HEK293 (cell line): ENCODE results near the gene CDH2.

Experiments
- CTCF ChIA-PET: fragments of 350-600 bp; formaldehyde crosslinking; extraction: SDS; loops from one replicate; lab custom pipeline; 2021; ENCODE audit warnings: antibody characterized with exemption; lab: Yijun Ruan, JAX
- POLR2A ChIA-PET: fragments of 300-600 bp; formaldehyde crosslinking; extraction: SDS; loops from one replicate; lab custom pipeline; 2020; ENCODE audit warnings: antibody characterized with exemption, inconsistent platforms; lab: Yijun Ruan, JAX
- H3K27ac ChIP-seq: fragments of 200-500 bp; sonication (Bioruptor generic); 2 replicates; pipeline ENCODE4 v1.5.1; 2014; ENCODE audit warnings: low read depth, low read length, control low read depth, inconsistent platforms; ENCODE audit errors: extremely low read depth
- H3K36me3 ChIP-seq, 2 experiments: fragments of 200-500 bp in 1 of 2; sonication (Bioruptor generic) in 1 of 2; 1 replicate in 1 of 2; 2 replicates in 1 of 2; pipeline ENCODE4 v1.5.1; 2014 to 2017; ENCODE audit warnings: inconsistent platforms in 2 of 2, low read length in 2 of 2; ENCODE audit not compliant: control insufficient read depth in 2 of 2, insufficient read depth in 1 of 2
- H3K4me1 ChIP-seq: fragments of 200-500 bp; sonication (Bioruptor generic); 2 replicates; pipeline ENCODE4 v1.5.1; 2014; ENCODE audit warnings: mild to moderate bottlenecking, low read length, inconsistent platforms; ENCODE audit not compliant: control insufficient read depth, insufficient read depth
- H3K4me3 ChIP-seq: 2 replicates; pipeline ENCODE4 v1.5.1; 2011; ENCODE audit warnings: low read depth, mild to moderate bottlenecking, control low read depth, low read length, moderate library complexity
- H3K9me3 ChIP-seq: fragments of 200-500 bp; sonication (Bioruptor generic); 2 replicates; pipeline ENCODE4 v1.5.1; 2014; ENCODE audit warnings: low read depth, low read length, inconsistent platforms; ENCODE audit not compliant: control insufficient read depth, insufficient read depth
- KLF10 ChIP-seq: fragments of 450-650 bp; IDR thresholded peaks from 2 replicates; pipeline ENCODE4 v1.5.1; 2018; ENCODE audit warnings: missing biosample characterization, mild to moderate bottlenecking, missing genetic modification characterization
- SP7 ChIP-seq: fragments of 450-650 bp; formaldehyde crosslinking; IDR thresholded peaks from 2 replicates; pipeline ENCODE4 v1.5.1; 2016; ENCODE audit warnings: missing biosample characterization, missing genetic modification characterization
- ZBTB8A ChIP-seq: fragments of 450-650 bp; formaldehyde crosslinking; IDR thresholded peaks from 2 replicates; pipeline ENCODE4 v1.5.1; 2016; ENCODE audit warnings: missing biosample characterization, missing genetic modification characterization
- ZFHX2 ChIP-seq: fragments of 450-650 bp; formaldehyde crosslinking; conservative IDR thresholded peaks from 2 replicates; pipeline ENCODE4 v1.5.1; 2016; ENCODE audit warnings: missing biosample characterization, missing genetic modification characterization
- ZNF155 ChIP-seq: fragments of 450-650 bp; formaldehyde crosslinking; IDR thresholded peaks from 2 replicates; pipeline ENCODE4 v1.5.1; 2016; ENCODE audit warnings: missing biosample characterization, missing genetic modification characterization
- ZNF174 ChIP-seq: fragments of 450-650 bp; formaldehyde crosslinking; IDR thresholded peaks from 2 replicates; pipeline ENCODE4 v1.5.0; 2017; ENCODE audit warnings: missing biosample characterization, mild to moderate bottlenecking, missing genetic modification characterization
- ZNF324 ChIP-seq: fragments of 450-650 bp; formaldehyde crosslinking; IDR thresholded peaks from 2 replicates; pipeline ENCODE4 v1.5.1; 2016; ENCODE audit warnings: missing biosample characterization, missing genetic modification characterization
- ZNF394 ChIP-seq: fragments of 450-650 bp; formaldehyde crosslinking; IDR thresholded peaks from 2 replicates; pipeline ENCODE4 v1.5.1; 2016; ENCODE audit warnings: missing biosample characterization, missing genetic modification characterization, mild to moderate bottlenecking, moderate library complexity, borderline replicate concordance
- ZNF398 ChIP-seq: fragments of 450-650 bp; formaldehyde crosslinking; IDR thresholded peaks from 2 replicates; pipeline ENCODE4 v1.5.1; 2017; ENCODE audit warnings: missing biosample characterization, missing genetic modification characterization
- ZNF488 ChIP-seq: fragments of 450-650 bp; formaldehyde crosslinking; IDR thresholded peaks from 2 replicates; pipeline ENCODE4 v1.5.1; 2016; ENCODE audit warnings: missing biosample characterization, missing genetic modification characterization
- ZNF510 ChIP-seq: fragments of 450-650 bp; formaldehyde crosslinking; IDR thresholded peaks from 2 replicates; pipeline ENCODE4 v1.5.1; 2018; ENCODE audit warnings: mild to moderate bottlenecking, missing genetic modification characterization, missing biosample characterization; ENCODE audit not compliant: insufficient replicate concordance
- ZNF555 ChIP-seq: fragments of 450-650 bp; formaldehyde crosslinking; conservative IDR thresholded peaks from 2 replicates; pipeline ENCODE4 v1.5.1; 2017; ENCODE audit warnings: missing biosample characterization, mild to moderate bottlenecking, missing genetic modification characterization, inconsistent platforms
- ZNF621 ChIP-seq: fragments of 450-650 bp; formaldehyde crosslinking; IDR thresholded peaks from 2 replicates; pipeline ENCODE4 v1.5.1; 2017; ENCODE audit warnings: missing biosample characterization, missing genetic modification characterization
- ZNF629 ChIP-seq: fragments of 450-650 bp; formaldehyde crosslinking; IDR thresholded peaks from 2 replicates; pipeline ENCODE4 v1.5.1; 2017; ENCODE audit warnings: missing biosample characterization, missing genetic modification characterization
- ZNF677 ChIP-seq: fragments of 450-650 bp; IDR thresholded peaks from 2 replicates; pipeline ENCODE4 v1.5.0; 2018; ENCODE audit warnings: missing biosample characterization, mild to moderate bottlenecking, missing genetic modification characterization, moderate library complexity
- ZNF777 ChIP-seq: fragments of 450-650 bp; formaldehyde crosslinking; IDR thresholded peaks from 2 replicates; pipeline ENCODE4 v1.5.1; 2017; ENCODE audit warnings: missing biosample characterization, missing genetic modification characterization, borderline replicate concordance
- ZSCAN5A ChIP-seq: fragments of 450-650 bp; formaldehyde crosslinking; IDR thresholded peaks from 2 replicates; pipeline ENCODE4 v1.5.1; 2016; ENCODE audit warnings: missing biosample characterization, missing genetic modification characterization

Gene CDH2

GRCh38 chr18:27959101-27959500 is 217.8 kb downstream of the CDH2 start:
- H3K4me3 ChIP-seq = no peak overlapping the region
- TF ChIP-seq ZNF510 (tag by site-specific recombination) (no peak), ZNF398 (no peak)
- TF ChIP-seq, all 188 proteins: peak for 0
- Histone ChIP-seq H3K4me1 (peaks cover 2% of the 10 kb centered on the region; the same call in 1 of the 2 replicates), H3K27ac (no peak overlapping the region), H3K36me3 (peaks cover 5 to 35% of the 10 kb centered on the region in 2 experiments; a peak in 2 of 3 replicates), H3K9me3 (no peaks in the 10 kb centered on the region)
- ChIA-PET CTCF (no interaction called here), POLR2A (no interaction called here)

GRCh38 chr18:27956001-27956640 is 220.8 kb downstream of the CDH2 start:
- Histone ChIP-seq H3K4me3 (no peak overlapping the region), H3K36me3 (peaks cover 0 to 25% of the 10 kb centered on the region in 2 experiments; a peak in 1 of 3 replicates), H3K9me3 (no peaks in the 10 kb centered on the region), H3K4me1 (peaks cover 2% of the 10 kb centered on the region; the same call in 1 of the 2 replicates), H3K27ac (no peak overlapping the region)
- TF ChIP-seq ZNF394 (tag by site-specific recombination) (no peak), SP7 (tag by site-specific recombination) (no peak), ZNF621 (tag by site-specific recombination) (no peak), ZNF677 (no peak)
- POLR2A ChIA-PET = no interaction called here
- CTCF ChIA-PET = no interaction called here

GRCh38 chr18:27954226-27954625 is 222.7 kb downstream of the CDH2 start:
- H3K36me3 ChIP-seq = peaks cover 0 to 17% of the 10 kb centered on the region in 2 experiments; a peak in 1 of 3 replicates
- POLR2A ChIA-PET = no interaction called here
- no peak overlapping the region for H3K4me3 ChIP-seq
- TF ChIP-seq ZNF629 (tag by site-specific recombination) = no peak
- peak; percentile 21; the same call in 1 of the 2 replicates for TF ChIP-seq ZFHX2 (tag by site-specific recombination)
- H3K4me1 ChIP-seq = peaks cover 2% of the 10 kb centered on the region; the same call in 1 of the 2 replicates
- no peak overlapping the region for H3K27ac ChIP-seq
- H3K9me3 ChIP-seq = no peaks in the 10 kb centered on the region
- CTCF ChIA-PET = no interaction called here

GRCh38 chr18:27952741-27953140 is 224.2 kb downstream of the CDH2 start:
- peaks cover 0 to 13% of the 10 kb centered on the region in 2 experiments; a peak in 1 of 3 replicates for H3K36me3 ChIP-seq
- ChIA-PET POLR2A (no interaction called here), CTCF (no interaction called here)
- no peaks in the 10 kb centered on the region for H3K9me3 ChIP-seq
- H3K27ac ChIP-seq = no peak overlapping the region
- no peak for TF ChIP-seq ZSCAN5A (tag by site-specific recombination)
- TF ChIP-seq ZNF155 (tag by site-specific recombination) = no peak
- no peak for TF ChIP-seq ZNF324 (tag by site-specific recombination)
- TF ChIP-seq ZNF174 (tag by site-specific recombination) = no peak
- no peak for TF ChIP-seq ZNF510 (tag by site-specific recombination)
- no peak for TF ChIP-seq ZNF777 (tag by site-specific recombination)
- no peak for TF ChIP-seq ZFHX2 (tag by site-specific recombination)
- no peak for TF ChIP-seq ZBTB8A (tag by site-specific recombination)
- TF ChIP-seq ZNF555 = no peak
- TF ChIP-seq KLF10 (tag by site-specific recombination) = no peak
- TF ChIP-seq ZNF488 (tag by site-specific recombination) = no peak
- H3K4me3 ChIP-seq = no peak overlapping the region
- H3K4me1 ChIP-seq = peaks cover 2% of the 10 kb centered on the region; the same call in 1 of the 2 replicates
